Psoas muscle (tissue), 8 donors: ENCODE data around the gene COQ8B. TPM values are rescaled to one million over a fixed set of nuclear protein-coding genes. Genes with fewer than 3 reads are reported as not detected.

Source experiments
- ATAC-seq, 4 donors: fragments of 200-7000 bp; cut with Tn5 transposase; one replicate each; pipeline ENCODE4 v1.9.1; 2020; ENCODE audit warnings: moderate library complexity in 3 of 4, mild to moderate bottlenecking in 2 of 4
- DNase-seq, 2 donors: peaks; one replicate each; pipeline ENCODE4 v3.0.0-alpha.2; 2020
- H3K27ac ChIP-seq: fragments of 200-600 bp; one replicate; pipeline ENCODE4 v1.8.0; 2022
- H3K27me3 ChIP-seq, 3 donors: fragments of 200-600 bp in 1 of 3; one replicate each; pipeline versions ENCODE4 v1.6.1 to v1.8.0; 2013 to 2022; ENCODE audit warnings: low read length in 2 of 3, mild to moderate bottlenecking in 2 of 3, moderate library complexity in 1 of 3; ENCODE audit not compliant: insufficient read depth in 3 of 3
- H3K36me3 ChIP-seq, 2 donors: fragments of 200-600 bp in 1 of 2; one replicate each; pipeline versions ENCODE4 v1.6.1 to v1.8.0; 2013 to 2022; ENCODE audit warnings: low read depth in 1 of 2, mild to moderate bottlenecking in 1 of 2, moderate library complexity in 1 of 2; ENCODE audit not compliant: insufficient read depth in 1 of 2
- H3K4me1 ChIP-seq: fragments of 200-600 bp; one replicate; pipeline ENCODE4 v1.8.0; 2022
- H3K4me3 ChIP-seq: fragments of 200-600 bp; one replicate; pipeline ENCODE4 v1.8.0; 2022; ENCODE audit warnings: mild to moderate bottlenecking
- H3K9me3 ChIP-seq: fragments of 200-600 bp; one replicate; pipeline ENCODE4 v1.8.0; 2022
- WGBS, 3 donors: extraction: QIAGEN DNeasy Blood & Tissue Kit; methylation state at CpG; one replicate each; pipeline versions ENCODE4 v1.1.6 to v1.1.7; 2013; 5-methylcytosine and 5-hydroxymethylcytosine counted together
- intact Hi-C, 2 donors: fragments of 100-400 bp; cut with DNase I; formaldehyde crosslinking; loops; one replicate each; pipeline versions ENCODE4 v1.11.0 to v1.14.2; 2022
- polyA plus RNA-seq, 3 donors: library from polyadenylated mRNA; stranded (reverse); fragments of 200-250 nt; gene quantifications; one replicate each; pipeline ENCODE4 v1.2.3, GENCODE V29; 2013
- total RNA-seq, 4 donors: library from RNA; stranded (reverse); fragmentation: NEBNext Ultra II Directional in 2 of 4; extraction: Animal tissue kit (Norgen Biotek cat#: 25700) in 2 of 4; gene quantifications; one replicate each; pipeline versions ENCODE4 v1.2.1 to v1.2.4, GENCODE V29; 2021 to 2023
- TF ChIP-seq, protein P1 (sequence below): fragments of 200-600 bp; IDR thresholded peaks from one replicate; pipeline ENCODE4 v1.8.0; 2022; ENCODE audit warnings: antibody characterized with exemption
- donor health status: healthy with polysubstance abuse.
- donor health status: DM: no; HTN: no; CAD: no; lungs with moderate emphysema.
- donor health status: Bipolar disorder and iron deficiency.
- donor health status: healthy.
- donor health status: DM: yes; HTN: yes; CAD: no.
- donor health status: DM: no; HTN: no; CAD: no.
- donor health status: DM: no; HTN: no; CAD: no.
- donor health status: DM: yes; HTN: yes; CAD: no.

Gene COQ8B
- total and polyA plus RNA-seq, 7 donors = 6.8 to 43.1 (median 14.4) TPM

DNA sequence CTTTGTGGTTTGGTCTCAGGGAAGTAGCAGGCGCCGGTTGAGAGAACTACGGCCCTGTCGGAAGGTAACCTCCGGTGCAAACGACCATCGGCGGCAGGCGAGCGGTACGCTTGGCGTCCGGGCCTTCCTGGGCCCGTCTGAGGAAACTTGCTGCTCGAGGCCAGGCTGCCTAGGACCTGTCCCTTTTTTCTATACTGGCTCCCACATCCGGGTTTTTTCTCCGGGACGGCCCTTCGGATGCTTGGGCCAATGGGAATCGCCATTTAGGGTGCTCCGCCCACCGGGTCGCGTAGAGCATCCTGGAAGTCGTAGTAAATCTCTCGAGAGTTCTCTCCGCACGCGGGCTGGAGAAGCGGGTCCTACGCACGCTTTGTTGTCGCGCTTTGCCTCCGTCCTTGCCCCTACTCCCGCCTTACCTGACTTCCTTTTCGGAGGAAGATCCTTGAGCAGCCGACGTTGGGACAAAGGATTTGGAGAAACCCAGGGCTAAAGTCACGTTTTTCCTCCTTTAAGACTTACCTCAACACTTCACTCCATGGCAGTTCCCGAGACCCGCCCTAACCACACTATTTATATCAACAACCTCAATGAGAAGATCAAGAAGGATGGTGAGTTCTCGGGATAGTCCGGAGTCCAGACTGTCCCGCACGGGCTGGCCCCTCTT, 34.3 kb upstream of the COQ8B start, which contains the start of gene SNRPA:
Gene SNRPA, plus strand, starts transcription at position 330 of the 664 bp plus-strand sequence. Its CDS starts 206 bp downstream, at position 536.
- intact Hi-C loops = loop anchor here in 1 of 2 donors (5.0 kb wide), 2 partner anchors 34 to 46 kb away; partner anchors contain the start of genes COQ8B, EGLN2 and ITPKC

DNA sequence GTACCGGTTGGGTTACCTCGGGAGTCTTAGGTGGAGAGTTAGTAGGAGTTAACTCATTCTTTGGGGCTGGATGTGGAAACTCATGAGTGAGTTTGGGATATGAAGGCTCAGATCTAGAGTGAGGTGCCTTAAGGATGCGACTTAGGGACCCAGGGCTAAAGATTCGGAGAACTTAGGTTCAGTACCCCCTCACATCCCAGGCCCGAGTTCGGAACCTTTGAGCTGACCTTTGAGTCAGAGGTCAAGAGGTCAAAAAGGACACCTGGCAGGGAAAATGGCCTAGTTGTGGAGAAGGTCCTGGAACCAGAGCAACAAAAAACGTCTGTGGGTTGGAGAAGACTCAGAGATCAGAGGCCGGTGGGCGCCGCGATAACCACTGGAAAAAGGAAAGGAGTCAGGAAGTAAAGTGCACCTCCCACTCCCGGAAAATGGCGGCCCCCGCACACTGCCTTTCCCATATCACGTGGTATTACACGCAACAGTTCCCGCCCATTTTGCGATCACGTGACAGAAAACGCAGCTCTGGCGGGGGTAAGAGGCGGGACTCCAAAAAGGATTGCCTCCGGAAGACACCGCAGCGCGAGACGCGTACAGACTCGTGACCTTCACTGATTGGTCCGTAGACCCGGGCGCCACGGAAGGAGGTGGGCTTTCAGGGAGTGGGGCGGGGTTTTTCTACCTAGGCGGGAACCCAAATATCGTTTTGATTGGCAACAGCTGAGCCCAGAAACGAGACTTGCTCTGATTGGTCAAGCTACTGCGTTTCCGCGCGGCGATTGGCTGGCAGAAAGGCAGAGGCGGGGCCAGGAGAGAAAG, 33.6 kb upstream of the COQ8B start, which contains the start of gene ACTMAP:
Gene ACTMAP, minus strand, starts transcription at position 420 of the 816 bp plus-strand sequence. CDS start 674 bp downstream, outside the sequence.
- TF ChIP-seq, protein P1, sequence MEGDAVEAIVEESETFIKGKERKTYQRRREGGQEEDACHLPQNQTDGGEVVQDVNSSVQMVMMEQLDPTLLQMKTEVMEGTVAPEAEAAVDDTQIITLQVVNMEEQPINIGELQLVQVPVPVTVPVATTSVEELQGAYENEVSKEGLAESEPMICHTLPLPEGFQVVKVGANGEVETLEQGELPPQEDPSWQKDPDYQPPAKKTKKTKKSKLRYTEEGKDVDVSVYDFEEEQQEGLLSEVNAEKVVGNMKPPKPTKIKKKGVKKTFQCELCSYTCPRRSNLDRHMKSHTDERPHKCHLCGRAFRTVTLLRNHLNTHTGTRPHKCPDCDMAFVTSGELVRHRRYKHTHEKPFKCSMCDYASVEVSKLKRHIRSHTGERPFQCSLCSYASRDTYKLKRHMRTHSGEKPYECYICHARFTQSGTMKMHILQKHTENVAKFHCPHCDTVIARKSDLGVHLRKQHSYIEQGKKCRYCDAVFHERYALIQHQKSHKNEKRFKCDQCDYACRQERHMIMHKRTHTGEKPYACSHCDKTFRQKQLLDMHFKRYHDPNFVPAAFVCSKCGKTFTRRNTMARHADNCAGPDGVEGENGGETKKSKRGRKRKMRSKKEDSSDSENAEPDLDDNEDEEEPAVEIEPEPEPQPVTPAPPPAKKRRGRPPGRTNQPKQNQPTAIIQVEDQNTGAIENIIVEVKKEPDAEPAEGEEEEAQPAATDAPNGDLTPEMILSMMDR = no peak
- Histone ChIP-seq H3K27ac (peak within 1 kb of the TSS; percentile 96), H3K4me1 (peaks cover 25% of the 10 kb centered on the region), H3K27me3 (no peaks in the 10 kb centered on the region), H3K36me3 (peaks cover 0 to 8% of the 10 kb centered on the region in 2 donors), H3K4me3 (peak within 1 kb of the TSS; percentile 84), H3K9me3 (no peaks in the 10 kb centered on the region)
- ATAC-seq (peak; percentile 92 to 95 (median 94)), DNase-seq (peak; percentile 99 to 100)
- 0 to 1% (median 0%) methylated on average over 43 of the region's 43 CpGs for WGBS, 3 donors
- intact Hi-C loops = loop anchor here in 1 of 2 donors (5.0 kb wide), 2 partner anchors 33 to 47 kb away; partner anchors contain the start of genes COQ8B, EGLN2 and ITPKC

More for the DNA sequence above, 34.3 kb upstream of the COQ8B start, which contains the start of gene SNRPA:
- ATAC-seq (peak; percentile 84 to 88 (median 86)), DNase-seq (peak; percentile 96 to 98)
- no peaks in the 10 kb centered on the region for H3K9me3 ChIP-seq
- peak within 1 kb of the TSS; percentile 84 for H3K4me3 ChIP-seq
- H3K27me3 ChIP-seq = no peaks in the 10 kb centered on the region
- H3K27ac ChIP-seq = peak within 1 kb of the TSS; percentile 96
- H3K4me1 ChIP-seq = peaks cover 19% of the 10 kb centered on the region
- H3K36me3 ChIP-seq = peaks cover 0 to 15% of the 10 kb centered on the region in 2 donors
- TF ChIP-seq, protein P1 = no peak
- WGBS, 3 donors = 0% methylated on average over 46 of the region's 46 CpGs

DNA sequence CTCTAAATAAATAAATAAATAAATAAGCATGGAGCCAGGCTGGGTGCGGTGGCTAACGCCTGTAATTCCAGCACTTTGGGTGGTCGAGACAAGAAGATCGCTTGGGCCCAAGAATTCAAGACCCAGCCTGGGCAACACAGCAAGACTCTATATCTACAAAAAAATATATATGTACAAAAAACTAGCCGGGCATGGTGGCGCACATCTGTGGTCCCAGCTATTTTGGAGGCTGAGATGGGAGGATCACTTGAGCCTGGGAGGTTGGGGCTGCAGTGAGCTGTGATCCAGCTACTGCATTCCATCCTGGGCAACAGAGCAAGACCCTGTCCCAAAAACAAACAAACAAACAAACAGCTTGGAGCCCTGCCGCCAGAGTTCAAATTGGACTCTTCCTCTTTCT, 30.9 kb upstream of the COQ8B start:
- DNase-seq (no peak), ATAC-seq (no peak)
- Histone ChIP-seq H3K27ac (no peak overlapping the region), H3K9me3 (no peaks in the 10 kb centered on the region), H3K36me3 (peaks cover 0 to 13% of the 10 kb centered on the region in 2 donors), H3K4me1 (peaks cover 20% of the 10 kb centered on the region), H3K27me3 (no peaks in the 10 kb centered on the region), H3K4me3 (no peak overlapping the region)
- intact Hi-C loops = no loop called here
- TF ChIP-seq, protein P1 = no peak
- WGBS, 3 donors = 94 to 96% (median 95%) methylated on average over 7 of the region's 7 CpGs

DNA sequence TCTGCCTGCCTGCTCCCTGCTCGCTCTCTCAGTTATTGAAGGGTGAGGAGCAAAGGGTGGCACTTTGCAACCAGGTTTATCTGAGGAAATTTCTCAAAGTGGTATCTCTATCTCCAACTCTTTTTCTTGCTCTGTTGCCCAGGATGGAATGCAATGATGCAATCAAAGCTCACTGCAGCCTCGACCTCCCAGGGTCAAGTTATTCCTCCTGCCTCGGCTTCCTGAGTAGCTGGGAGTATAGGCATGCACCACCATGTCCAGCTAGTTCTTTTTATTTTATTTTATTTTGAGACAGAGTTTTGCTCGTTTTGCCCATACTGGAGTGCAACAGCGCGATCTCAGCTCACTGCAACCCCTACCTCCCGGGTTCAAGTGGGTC, 28.7 kb upstream of the COQ8B start:
- DNase-seq (no peak), ATAC-seq (no peak)
- Histone ChIP-seq H3K4me1 (peaks cover 10% of the 10 kb centered on the region), H3K36me3 (peaks cover 0 to 28% of the 10 kb centered on the region in 2 donors), H3K27me3 (no peaks in the 10 kb centered on the region), H3K4me3 (no peak overlapping the region), H3K9me3 (no peaks in the 10 kb centered on the region), H3K27ac (peak overlapping the region; percentile 10)
- WGBS, 3 donors = 72 to 78% (median 76%) methylated on average over 7 of the region's 7 CpGs
- TF ChIP-seq, protein P1 = no peak
- intact Hi-C loops = no loop called here
